Naive thymus-derived CD8-positive, alpha-beta T cell (primary cell): ENCODE data around the gene ZFHX3. TPM values are rescaled to one million over a fixed set of nuclear protein-coding genes. Genes with fewer than 3 reads are reported as not detected.
A peak's percentile ranks its signal among the peaks of the same experiment; 100 is the strongest.

Experiments used
- ATAC-seq, 2 donors: fragments of 150-1000 bp; cut with Tn5 transposase in 1 of 2; sonication (Bioruptor Pico), chemical (Tn5 transposase) in 1 of 2; 1 replicate in 1 of 2; 2 replicates in 1 of 2; pipeline ENCODE4 v1.10.0; 2021; ENCODE audit warnings: mild to moderate bottlenecking in 2 of 2, moderate library complexity in 2 of 2
- POLR2A ChIA-PET: fragments of 350-600 bp; sonication (Branson Sonifier 250); formaldehyde crosslinking; loops from one replicate; lab custom pipeline; 2021; ENCODE audit warnings: antibody characterized with exemption; lab: Charles Lee
- DNase-seq, 10 donors: peaks; one replicate each; pipeline versions ENCODE4 v3.0.0 to v3.0.0-alpha.2; 2020 to 2022
- H3K27ac Mint-ChIP-seq, 10 donors: one replicate each; pipeline ENCODE4 v1.8.0; 2020 to 2022; ENCODE audit warnings: mild to moderate bottlenecking in 10 of 10, mixed read lengths in 10 of 10, moderate library complexity in 4 of 10, inconsistent platforms in 1 of 10
- H3K27me3 Mint-ChIP-seq, 5 donors: one replicate each; pipeline ENCODE4 v1.8.0; 2021 to 2022; ENCODE audit warnings: mixed read lengths in 5 of 5
- H3K36me3 Mint-ChIP-seq, 3 donors: one replicate each; pipeline ENCODE4 v1.8.0; 2020 to 2022; ENCODE audit warnings: mixed read lengths in 3 of 3, mild to moderate bottlenecking in 2 of 3, inconsistent platforms in 1 of 3
- H3K4me1 Mint-ChIP-seq, 4 donors: one replicate each; pipeline ENCODE4 v1.8.0; 2021 to 2022; ENCODE audit warnings: mixed read lengths in 4 of 4
- H3K4me3 Mint-ChIP-seq, 10 donors: one replicate each; pipeline ENCODE4 v1.8.0; 2020 to 2022; ENCODE audit warnings: mild to moderate bottlenecking in 10 of 10, mixed read lengths in 10 of 10, moderate library complexity in 6 of 10, inconsistent platforms in 1 of 10
- H3K9me3 Mint-ChIP-seq, 9 donors: one replicate each; pipeline ENCODE4 v1.8.0; 2020 to 2022; ENCODE audit warnings: mixed read lengths in 9 of 9, mild to moderate bottlenecking in 3 of 9, inconsistent platforms in 1 of 9, moderate library complexity in 1 of 9
- polyA plus RNA-seq, 3 donors: library from polyadenylated mRNA; unstranded; fragments of 300-500 nt; fragmentation: Illumina TruSeq; gene quantifications; one replicate each; pipeline ENCODE4 v1.2.3, GENCODE V29; 2021
- total RNA-seq, 8 experiments: library from RNA in 2 of 8; stranded (reverse) in 2 of 8; gene quantifications; one replicate each; pipeline ENCODE4 v1.2.3 and lab custom pipeline; 2021 to 2026

Gene ZFHX3
- total and polyA plus RNA-seq, 5 experiments from 2014 or later: 0.05 to 0.38 (median 0.34) TPM; not detected in 2

DNA sequence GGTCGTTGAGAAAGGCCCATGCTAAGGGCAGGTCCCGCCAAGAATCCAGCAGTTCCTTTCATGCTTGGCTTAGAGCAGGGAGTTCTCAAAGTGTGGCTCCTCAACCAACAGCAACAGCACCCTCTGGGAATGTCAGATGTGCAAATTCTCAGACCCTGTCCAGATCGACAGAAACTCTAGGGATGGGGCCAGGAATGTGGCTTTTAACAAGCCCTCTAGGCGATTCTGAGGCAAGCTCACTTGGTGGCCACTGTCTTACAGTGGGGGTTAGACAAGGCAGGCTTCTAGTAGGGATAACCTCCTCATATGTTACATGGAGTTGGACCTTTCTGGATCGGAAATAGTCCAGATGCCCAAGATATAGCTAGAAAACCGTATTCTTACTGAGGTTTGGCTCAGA, 144.8 kb downstream of the ZFHX3 start:
- Mint-ChIP-seq H3K27ac (no peak overlapping the region), H3K4me1 (no peaks in the 10 kb centered on the region), H3K27me3 (peaks cover 0 to 7% (median 2%) of the 10 kb centered on the region in 5 donors), H3K36me3 (no peaks in the 10 kb centered on the region), H3K9me3 (no peaks in the 10 kb centered on the region), H3K4me3 (no peak overlapping the region)
- ATAC-seq (no peak), DNase-seq (no peak)
- POLR2A ChIA-PET: no interaction called here

DNA sequence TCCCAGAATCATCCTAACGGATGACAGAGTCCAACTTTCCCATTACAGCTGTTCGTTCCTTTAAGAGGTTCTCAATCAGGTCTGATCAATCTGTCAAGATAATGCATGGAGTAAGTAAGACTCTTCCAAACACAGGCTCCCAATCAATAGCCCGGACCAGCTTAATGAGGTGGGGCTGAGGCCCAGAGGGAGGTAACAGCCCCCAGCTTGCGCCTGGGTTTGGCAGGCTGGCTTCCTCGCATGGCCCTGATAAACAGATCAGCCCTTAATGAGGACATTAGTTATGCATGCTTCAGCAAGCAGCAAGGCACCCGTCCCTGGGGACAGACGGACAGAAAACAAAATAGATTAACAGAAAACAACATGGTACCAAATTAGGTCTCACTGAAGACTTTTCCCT, 145.7 kb downstream of the ZFHX3 start:
- Mint-ChIP-seq H3K27me3 (peaks cover 0 to 3% (median 2%) of the 10 kb centered on the region in 5 donors), H3K9me3 (no peaks in the 10 kb centered on the region), H3K27ac (no peak overlapping the region), H3K4me1 (no peaks in the 10 kb centered on the region), H3K36me3 (no peaks in the 10 kb centered on the region), H3K4me3 (no peak overlapping the region)
- ATAC-seq: no peak
- POLR2A ChIA-PET: no interaction called here
- DNase-seq: no peak

- DNase-seq (no peak), ATAC-seq (no peak)
- no peaks in the 10 kb centered on the region for H3K9me3 Mint-ChIP-seq
- POLR2A ChIA-PET: no interaction called here
- H3K4me3 Mint-ChIP-seq: no peak overlapping the region
- H3K27me3 Mint-ChIP-seq: peaks cover 0 to 6% (median 1%) of the 10 kb centered on the region in 5 donors
- H3K4me1 Mint-ChIP-seq: no peaks in the 10 kb centered on the region
- no peak overlapping the region for H3K27ac Mint-ChIP-seq
- H3K36me3 Mint-ChIP-seq: no peaks in the 10 kb centered on the region
Measured at GRCh38 chr16:72901000-72901627, 146.8 kb downstream of the ZFHX3 start.

DNA sequence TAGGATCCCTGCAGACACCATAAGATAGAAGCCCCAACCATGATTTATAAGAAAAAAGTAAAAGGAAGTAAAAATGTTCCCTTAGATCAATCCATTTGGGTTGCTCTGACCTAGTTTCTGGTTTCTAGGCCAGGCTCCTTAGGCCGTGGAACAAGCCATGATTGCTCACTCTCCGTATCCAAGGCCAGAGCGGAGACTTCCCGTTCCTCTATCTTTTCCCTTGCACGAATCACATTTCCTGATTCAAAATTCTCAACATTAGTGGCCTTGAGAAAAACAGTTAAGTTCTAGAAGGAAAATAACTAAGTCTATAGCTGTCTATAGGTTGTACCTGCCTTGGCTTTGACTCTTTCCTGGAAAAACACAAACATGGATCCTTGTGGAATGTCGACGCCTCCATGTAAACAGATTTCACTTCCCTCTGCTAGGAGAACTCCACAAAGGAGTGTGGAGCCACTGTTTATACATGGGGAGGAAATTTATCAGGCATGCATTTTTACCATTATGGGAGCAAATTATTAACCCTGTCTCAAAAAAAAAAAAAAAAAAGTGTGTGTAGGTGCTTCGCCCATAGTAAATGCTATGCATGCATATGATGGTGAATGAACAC, 149.6 kb downstream of the ZFHX3 start:
- no peak for ATAC-seq
- Mint-ChIP-seq H3K4me3 (no peak overlapping the region), H3K27ac (no peak overlapping the region), H3K36me3 (no peaks in the 10 kb centered on the region), H3K27me3 (peaks cover 0 to 3% (median 0%) of the 10 kb centered on the region in 5 donors), H3K4me1 (no peaks in the 10 kb centered on the region), H3K9me3 (no peaks in the 10 kb centered on the region)
- POLR2A ChIA-PET: interaction anchor here (0.7 kb wide), 1 partner anchor 110 kb away, joined by 3 read pairs; no protein-coding TSS in a partner anchor
- no peak for DNase-seq

- H3K36me3 Mint-ChIP-seq: no peaks in the 10 kb centered on the region
- POLR2A ChIA-PET: no interaction called here
- no peak for ATAC-seq
- no peak overlapping the region for H3K27ac Mint-ChIP-seq
- DNase-seq: no peak
- peaks cover 0 to 3% (median 0%) of the 10 kb centered on the region in 5 donors for H3K27me3 Mint-ChIP-seq
- no peaks in the 10 kb centered on the region for H3K4me1 Mint-ChIP-seq
- H3K9me3 Mint-ChIP-seq: no peaks in the 10 kb centered on the region
- H3K4me3 Mint-ChIP-seq: no peak overlapping the region
Measured at GRCh38 chr16:72897707-72898106, 150.2 kb downstream of the ZFHX3 start.

GRCh38 chr16:72896485-72897118, 151.3 kb downstream of the ZFHX3 start:
- peaks cover 0 to 3% (median 0%) of the 10 kb centered on the region in 5 donors for H3K27me3 Mint-ChIP-seq
- no peak for ATAC-seq
- no peak overlapping the region for H3K27ac Mint-ChIP-seq
- no peaks in the 10 kb centered on the region for H3K36me3 Mint-ChIP-seq
- H3K4me3 Mint-ChIP-seq: no peak overlapping the region
- POLR2A ChIA-PET: no interaction called here
- H3K4me1 Mint-ChIP-seq: no peaks in the 10 kb centered on the region
- no peak for DNase-seq
- no peaks in the 10 kb centered on the region for H3K9me3 Mint-ChIP-seq

DNA sequence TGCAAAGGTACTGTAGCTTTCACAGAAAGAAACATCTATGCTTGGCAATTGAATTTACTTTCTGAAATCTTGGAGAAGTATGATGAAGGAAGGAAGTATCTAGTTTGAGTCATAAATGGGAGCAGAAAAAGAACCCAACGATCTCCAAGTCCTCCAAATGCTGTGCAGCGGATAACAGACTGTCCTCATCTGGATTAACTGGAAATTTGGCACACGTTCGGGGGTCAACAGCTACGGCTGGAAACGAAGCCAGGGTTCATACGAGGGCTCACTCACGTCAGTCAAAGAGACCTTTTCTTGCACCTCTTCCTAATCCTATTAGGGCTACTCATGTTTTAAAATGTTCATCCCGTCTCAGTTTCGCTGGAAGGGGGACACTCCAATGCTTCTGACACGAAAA, 152.0 kb downstream of the ZFHX3 start:
- POLR2A ChIA-PET: no interaction called here
- no peaks in the 10 kb centered on the region for H3K9me3 Mint-ChIP-seq
- ATAC-seq (no peak), DNase-seq (no peak)
- H3K27me3 Mint-ChIP-seq: peaks cover 0 to 3% (median 0%) of the 10 kb centered on the region in 5 donors
- H3K36me3 Mint-ChIP-seq: no peaks in the 10 kb centered on the region
- no peak overlapping the region for H3K4me3 Mint-ChIP-seq
- no peaks in the 10 kb centered on the region for H3K4me1 Mint-ChIP-seq
- H3K27ac Mint-ChIP-seq: no peak overlapping the region

- no peaks in the 10 kb centered on the region for H3K36me3 Mint-ChIP-seq
- POLR2A ChIA-PET: no interaction called here
- peak overlapping the region in 1 of 10 donors; percentile 21 for H3K27ac Mint-ChIP-seq
- ATAC-seq (no peak), DNase-seq (no peak)
- H3K4me1 Mint-ChIP-seq: no peaks in the 10 kb centered on the region
- peaks cover 0 to 3% (median 0%) of the 10 kb centered on the region in 5 donors for H3K27me3 Mint-ChIP-seq
- H3K4me3 Mint-ChIP-seq: no peak overlapping the region
- H3K9me3 Mint-ChIP-seq: peaks cover 0 to 6% (median 0%) of the 10 kb centered on the region in 9 donors
Measured at GRCh38 chr16:72894293-72895151, 153.4 kb downstream of the ZFHX3 start.

- H3K4me1 Mint-ChIP-seq: peaks cover 0 to 2% (median 0%) of the 10 kb centered on the region in 4 donors
- peak overlapping the region in 1 of 10 donors; percentile 10 for H3K27ac Mint-ChIP-seq
- H3K4me3 Mint-ChIP-seq: no peak overlapping the region
- POLR2A ChIA-PET: no interaction called here
- no peaks in the 10 kb centered on the region for H3K36me3 Mint-ChIP-seq
- no peak for ATAC-seq
- DNase-seq: no peak
- peaks cover 0 to 7% (median 0%) of the 10 kb centered on the region in 5 donors for H3K27me3 Mint-ChIP-seq
- peaks cover 0 to 6% (median 0%) of the 10 kb centered on the region in 9 donors for H3K9me3 Mint-ChIP-seq
Measured at GRCh38 chr16:72891291-72892227, 156.4 kb downstream of the ZFHX3 start.

- H3K4me1 Mint-ChIP-seq: peaks cover 0 to 2% (median 0%) of the 10 kb centered on the region in 4 donors
- POLR2A ChIA-PET: no interaction called here
- H3K36me3 Mint-ChIP-seq: no peaks in the 10 kb centered on the region
- H3K9me3 Mint-ChIP-seq: peaks cover 0 to 6% (median 0%) of the 10 kb centered on the region in 9 donors
- no peak overlapping the region for H3K27ac Mint-ChIP-seq
- no peak for DNase-seq
- peaks cover 0 to 4% (median 0%) of the 10 kb centered on the region in 5 donors for H3K27me3 Mint-ChIP-seq
- no peak for ATAC-seq
- H3K4me3 Mint-ChIP-seq: no peak overlapping the region
Measured at GRCh38 chr16:72890587-72890986, 157.3 kb downstream of the ZFHX3 start.

- Mint-ChIP-seq H3K27ac (no peak overlapping the region), H3K4me1 (peaks cover 0 to 2% (median 0%) of the 10 kb centered on the region in 4 donors), H3K27me3 (peaks cover 0 to 4% (median 0%) of the 10 kb centered on the region in 5 donors), H3K4me3 (no peak overlapping the region), H3K9me3 (peaks cover 0 to 6% (median 0%) of the 10 kb centered on the region in 9 donors), H3K36me3 (no peaks in the 10 kb centered on the region)
- ATAC-seq (no peak), DNase-seq (no peak)
- POLR2A ChIA-PET: no interaction called here
Measured at GRCh38 chr16:72889616-72890582, 158.0 kb downstream of the ZFHX3 start.
